K562 (cell line): ENCODE results near the gene CPN2. TPM values are rescaled to one million over a fixed set of nuclear protein-coding genes. Genes with fewer than 3 reads are reported as not detected.
A peak's percentile ranks its signal among the peaks of the same experiment; 100 is the strongest.

Source experiments
- ARID1B ChIP-seq: fragments of 450-650 bp; IDR thresholded peaks from 2 replicates; pipeline ENCODE4 v1.6.1; 2016; ENCODE audit warnings: antibody characterized with exemption, mild to moderate bottlenecking, inconsistent platforms
- BHLHE40 ChIP-seq: IDR thresholded peaks from 2 replicates; pipeline ENCODE4 v1.6.1; 2011; ENCODE audit warnings: low read length, improper control_type of control experiment
- CBX5 ChIP-seq: IDR thresholded peaks from 2 replicates; pipeline ENCODE4 v1.6.1; 2014; ENCODE audit warnings: low read depth, borderline replicate concordance
- EGR1 ChIP-seq: fragments of 450-650 bp; conservative IDR thresholded peaks from 2 replicates; pipeline ENCODE4 v1.6.1; 2017; ENCODE audit warnings: mild to moderate bottlenecking
- FOS ChIP-seq: IDR thresholded peaks from 3 replicates; pipeline ENCODE4 v1.6.1; 2011; ENCODE audit not compliant: insufficient read length; ENCODE audit errors: extremely low read depth
- HNRNPK ChIP-seq: fragments of 200-400 bp; formaldehyde crosslinking; IDR thresholded peaks from one replicate; pipeline ENCODE4 v1.6.1; 2018; ENCODE audit warnings: mild to moderate bottlenecking, low read depth, low read length; ENCODE audit not compliant: poor library complexity, severe bottlenecking
- MAZ ChIP-seq, 2 experiments: fragments of 450-650 bp in 1 of 2; sonication (generic) in 1 of 2; formaldehyde crosslinking; IDR thresholded peaks in 1 of 2; conservative IDR thresholded peaks in 1 of 2; 2 replicates each; pipeline versions ENCODE4 v1.4.0 to v1.5.0; 2020; ENCODE audit warnings: mild to moderate bottlenecking in 1 of 2, missing genetic modification reagents in 1 of 2
- MTA1 ChIP-seq: fragments of 450-650 bp; IDR thresholded peaks from 2 replicates; pipeline ENCODE4 v1.6.1; 2017; ENCODE audit warnings: borderline replicate concordance
- MTA3 ChIP-seq: fragments of 450-650 bp; formaldehyde crosslinking; IDR thresholded peaks from 2 replicates; pipeline ENCODE4 v1.6.1; 2017; ENCODE audit warnings: mild to moderate bottlenecking, borderline replicate concordance
- PHB2 ChIP-seq: fragments of 450-650 bp; IDR thresholded peaks from 2 replicates; pipeline ENCODE4 v1.6.1; 2017; ENCODE audit warnings: low read depth
- PHF21A ChIP-seq: fragments of 450-650 bp; IDR thresholded peaks from 2 replicates; pipeline ENCODE4 v1.6.1; 2017; ENCODE audit warnings: low read depth, borderline replicate concordance
- PHTF2 ChIP-seq: fragments of 250-450 bp; sonication (Bioruptor Pico); IDR thresholded peaks from 2 replicates; pipeline ENCODE4 v1.5.0; 2021; ENCODE audit warnings: mild to moderate bottlenecking
- SMARCA4 ChIP-seq: fragments of 450-650 bp; IDR thresholded peaks from 2 replicates; pipeline ENCODE4 v1.6.1; 2016
- THRAP3 ChIP-seq: fragments of 450-650 bp; IDR thresholded peaks from 2 replicates; pipeline ENCODE4 v1.6.1; 2016; ENCODE audit warnings: mild to moderate bottlenecking, inconsistent platforms, borderline replicate concordance
- ZKSCAN3 ChIP-seq: fragments of 250-450 bp; sonication (Bioruptor Pico); IDR thresholded peaks from 2 replicates; pipeline ENCODE4 v1.4.0; 2020
- ZNF23 ChIP-seq: fragments of 250-450 bp; sonication (Bioruptor Pico); IDR thresholded peaks from 2 replicates; pipeline ENCODE4 v1.4.0; 2020; ENCODE audit warnings: mild to moderate bottlenecking
- ZNF263 ChIP-seq: sonication (generic); formaldehyde crosslinking; IDR thresholded peaks from 2 replicates; pipeline ENCODE4 v1.8.0; 2022; ENCODE audit warnings: mild to moderate bottlenecking, missing genetic modification reagents, borderline replicate concordance
- polyA plus RNA-seq, 8 experiments: library from polyadenylated mRNA; depleted of rRNA in 4 of 8; stranded (reverse) in 5 of 8; unstranded in 3 of 8; fragments of >200 nt; fragmentation: Nextera tagmentation in 2 of 8; fragmentation: Illumina TruSeq in 1 of 8; extraction: Ambion mirVana in 2 of 8; extraction: Trizol in 1 of 8; gene quantifications; 2 replicates each; pipeline versions ENCODE4 v1.2.1 to v1.2.3, GENCODE V29; 2011 to 2014; ENCODE audit warnings: inconsistent platforms in 1 of 8, missing spikeins in 1 of 8
- total RNA-seq, 7 experiments: library from RNA; depleted of rRNA in 6 of 7; stranded (reverse); fragments of >200 nt in 6 of 7; fragmentation: Illumina TruSeq in 2 of 7; extraction: Trizol in 2 of 7; gene quantifications; 2 replicates each; pipeline versions ENCODE4 v1.2.1 to v1.2.3, GENCODE V29; 2011 to 2021; ENCODE audit warnings: low replicate concordance in 1 of 7
- TF ChIP-seq, protein P1 (sequence below): fragments of 250-450 bp; sonication (Bioruptor Pico); IDR thresholded peaks from 2 replicates; pipeline ENCODE4 v1.8.0; 2021; ENCODE audit warnings: mild to moderate bottlenecking, moderate library complexity
- TF ChIP-seq, protein P2 (sequence below): sonication (generic); formaldehyde crosslinking; IDR thresholded peaks from 2 replicates; pipeline ENCODE4 v1.8.0; 2022; ENCODE audit warnings: missing genetic modification reagents, mild to moderate bottlenecking, moderate library complexity, borderline replicate concordance
- TF ChIP-seq, protein P3 (sequence below), 2 experiments: fragments of 450-650 bp; conservative IDR thresholded peaks; 2 replicates each; pipeline ENCODE4 v1.6.1; 2017; ENCODE audit warnings: mild to moderate bottlenecking in 2 of 2, moderate library complexity in 2 of 2
- TF ChIP-seq, protein P4 (sequence below): fragments of 450-650 bp; IDR thresholded peaks from 2 replicates; pipeline ENCODE4 v1.6.1; 2016
- TF ChIP-seq, protein P5 (sequence below): sonication (generic); formaldehyde crosslinking; IDR thresholded peaks from 2 replicates; pipeline ENCODE4 v1.8.1; 2023; ENCODE audit warnings: mild to moderate bottlenecking, missing genetic modification reagents, moderate library complexity

Gene CPN2
- total and polyA plus RNA-seq, 9 of the 15 experiments (the other 6 are each of a cell fraction or from before 2014, with no cell fraction given), result not detected

DNA sequence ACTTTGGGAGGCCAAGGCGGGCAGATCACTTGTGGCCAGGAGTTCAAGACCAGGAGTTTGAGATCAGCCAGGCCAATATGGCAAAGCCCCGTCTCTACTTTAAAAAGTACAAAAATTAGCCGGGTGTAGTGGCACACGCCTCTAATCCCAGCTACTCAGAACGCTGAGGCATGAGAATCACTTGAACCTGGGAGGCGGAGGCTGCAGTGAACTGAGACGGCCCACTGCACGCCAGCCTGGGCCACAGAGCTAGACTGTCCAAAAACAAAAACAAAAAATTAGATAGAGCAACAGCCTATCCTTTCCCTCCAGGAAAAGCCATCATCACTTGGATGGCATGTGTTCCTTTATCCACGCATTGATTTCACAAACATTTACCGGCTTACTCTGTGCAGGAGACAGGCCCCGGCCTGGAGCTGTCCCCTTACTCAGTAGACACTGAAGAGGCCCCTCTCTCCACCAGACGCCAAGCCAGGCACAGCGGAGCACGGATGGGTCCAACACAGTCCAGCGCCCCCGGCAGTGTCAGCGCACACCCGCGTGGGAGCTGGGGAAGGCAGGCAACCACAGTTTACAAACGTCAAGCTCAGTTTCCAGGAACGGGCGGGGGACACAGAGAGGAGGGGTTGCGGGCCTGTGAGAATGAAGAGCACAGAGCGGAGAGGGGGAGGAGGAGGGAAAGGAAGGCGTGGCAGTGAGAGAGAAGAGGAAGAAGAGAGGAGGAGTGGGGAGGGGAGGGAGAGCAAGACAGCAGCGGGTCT lies 44.8 kb upstream of the CPN2 start (continued):
- TF ChIP-seq, protein P1, sequence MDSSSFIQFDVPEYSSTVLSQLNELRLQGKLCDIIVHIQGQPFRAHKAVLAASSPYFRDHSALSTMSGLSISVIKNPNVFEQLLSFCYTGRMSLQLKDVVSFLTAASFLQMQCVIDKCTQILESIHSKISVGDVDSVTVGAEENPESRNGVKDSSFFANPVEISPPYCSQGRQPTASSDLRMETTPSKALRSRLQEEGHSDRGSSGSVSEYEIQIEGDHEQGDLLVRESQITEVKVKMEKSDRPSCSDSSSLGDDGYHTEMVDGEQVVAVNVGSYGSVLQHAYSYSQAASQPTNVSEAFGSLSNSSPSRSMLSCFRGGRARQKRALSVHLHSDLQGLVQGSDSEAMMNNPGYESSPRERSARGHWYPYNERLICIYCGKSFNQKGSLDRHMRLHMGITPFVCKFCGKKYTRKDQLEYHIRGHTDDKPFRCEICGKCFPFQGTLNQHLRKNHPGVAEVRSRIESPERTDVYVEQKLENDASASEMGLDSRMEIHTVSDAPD, result no peak
- TF ChIP-seq, protein P2, sequence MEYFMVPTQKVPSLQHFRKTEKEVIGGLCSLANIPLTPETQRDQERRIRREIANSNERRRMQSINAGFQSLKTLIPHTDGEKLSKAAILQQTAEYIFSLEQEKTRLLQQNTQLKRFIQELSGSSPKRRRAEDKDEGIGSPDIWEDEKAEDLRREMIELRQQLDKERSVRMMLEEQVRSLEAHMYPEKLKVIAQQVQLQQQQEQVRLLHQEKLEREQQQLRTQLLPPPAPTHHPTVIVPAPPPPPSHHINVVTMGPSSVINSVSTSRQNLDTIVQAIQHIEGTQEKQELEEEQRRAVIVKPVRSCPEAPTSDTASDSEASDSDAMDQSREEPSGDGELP, result peak; percentile 42; the same call in 1 of the 2 replicates
- no peak for TF ChIP-seq THRAP3
- no peak for TF ChIP-seq HNRNPK
- TF ChIP-seq, protein P3, sequence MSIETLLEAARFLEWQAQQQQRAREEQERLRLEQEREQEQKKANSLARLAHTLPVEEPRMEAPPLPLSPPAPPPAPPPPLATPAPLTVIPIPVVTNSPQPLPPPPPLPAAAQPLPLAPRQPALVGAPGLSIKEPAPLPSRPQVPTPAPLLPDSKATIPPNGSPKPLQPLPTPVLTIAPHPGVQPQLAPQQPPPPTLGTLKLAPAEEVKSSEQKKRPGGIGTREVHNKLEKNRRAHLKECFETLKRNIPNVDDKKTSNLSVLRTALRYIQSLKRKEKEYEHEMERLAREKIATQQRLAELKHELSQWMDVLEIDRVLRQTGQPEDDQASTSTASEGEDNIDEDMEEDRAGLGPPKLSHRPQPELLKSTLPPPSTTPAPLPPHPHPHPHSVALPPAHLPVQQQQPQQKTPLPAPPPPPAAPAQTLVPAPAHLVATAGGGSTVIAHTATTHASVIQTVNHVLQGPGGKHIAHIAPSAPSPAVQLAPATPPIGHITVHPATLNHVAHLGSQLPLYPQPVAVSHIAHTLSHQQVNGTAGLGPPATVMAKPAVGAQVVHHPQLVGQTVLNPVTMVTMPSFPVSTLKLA (conservative IDR thresholded peaks at IDR 0.05), result peak; percentile 10 to 55; a peak in 2 of 4 replicates
- peak; percentile 20; the same call in 1 of the 2 replicates for TF ChIP-seq PHF21A
- TF ChIP-seq, protein P4, sequence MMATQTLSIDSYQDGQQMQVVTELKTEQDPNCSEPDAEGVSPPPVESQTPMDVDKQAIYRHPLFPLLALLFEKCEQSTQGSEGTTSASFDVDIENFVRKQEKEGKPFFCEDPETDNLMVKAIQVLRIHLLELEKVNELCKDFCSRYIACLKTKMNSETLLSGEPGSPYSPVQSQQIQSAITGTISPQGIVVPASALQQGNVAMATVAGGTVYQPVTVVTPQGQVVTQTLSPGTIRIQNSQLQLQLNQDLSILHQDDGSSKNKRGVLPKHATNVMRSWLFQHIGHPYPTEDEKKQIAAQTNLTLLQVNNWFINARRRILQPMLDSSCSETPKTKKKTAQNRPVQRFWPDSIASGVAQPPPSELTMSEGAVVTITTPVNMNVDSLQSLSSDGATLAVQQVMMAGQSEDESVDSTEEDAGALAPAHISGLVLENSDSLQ, result peak; percentile 59
- TF ChIP-seq MTA1, result peak; percentile 30; the same call in 1 of the 2 replicates
- TF ChIP-seq ZNF23 (CRISPR knock-in tag), result no peak
- TF ChIP-seq ARID1B, result peak; percentile 56; the same call in 1 of the 2 replicates
- no peak for TF ChIP-seq PHTF2 (CRISPR knock-in tag)
- TF ChIP-seq, protein P5, sequence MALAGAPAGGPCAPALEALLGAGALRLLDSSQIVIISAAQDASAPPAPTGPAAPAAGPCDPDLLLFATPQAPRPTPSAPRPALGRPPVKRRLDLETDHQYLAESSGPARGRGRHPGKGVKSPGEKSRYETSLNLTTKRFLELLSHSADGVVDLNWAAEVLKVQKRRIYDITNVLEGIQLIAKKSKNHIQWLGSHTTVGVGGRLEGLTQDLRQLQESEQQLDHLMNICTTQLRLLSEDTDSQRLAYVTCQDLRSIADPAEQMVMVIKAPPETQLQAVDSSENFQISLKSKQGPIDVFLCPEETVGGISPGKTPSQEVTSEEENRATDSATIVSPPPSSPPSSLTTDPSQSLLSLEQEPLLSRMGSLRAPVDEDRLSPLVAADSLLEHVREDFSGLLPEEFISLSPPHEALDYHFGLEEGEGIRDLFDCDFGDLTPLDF (CRISPR knock-in tag), result no peak
- TF ChIP-seq BHLHE40, result 0 out of 2 replicates have a peak, but pooled peaks have one; percentile 9
- 0 out of 2 replicates have a peak, but pooled peaks have one; percentile 27 for TF ChIP-seq SMARCA4
- TF ChIP-seq MAZ (CRISPR knock-in tag; conservative IDR thresholded peaks at IDR 0.05 in 1 of 2, IDR thresholded peaks at IDR 0.05 in 1 of 2), result peak; percentile 60 to 80
- TF ChIP-seq ZKSCAN3, result no peak
- peak; percentile 96 for TF ChIP-seq ZNF263
- no peak for TF ChIP-seq FOS
- TF ChIP-seq CBX5, result no peak
- 0 out of 2 replicates have a peak, but pooled peaks have one; percentile 20 for TF ChIP-seq MTA3
- TF ChIP-seq EGR1, result peak; percentile 38; the same call in 1 of the 2 replicates
- TF ChIP-seq PHB2, result no peak
